Breast epithelium (tissue), 4 donors: ENCODE data around the gene FADS6. TPM values are rescaled to one million over a fixed set of nuclear protein-coding genes. Genes with fewer than 3 reads are reported as not detected.

Source experiments
- DNase-seq, 2 donors: peaks; one replicate each; pipeline ENCODE4 v3.0.0-alpha.2; 2019; ENCODE audit warnings: low spot score in 2 of 2
- H3K27ac ChIP-seq, 2 donors: fragments of 200-600 bp; sonication (generic) in 1 of 2; one replicate each; pipeline ENCODE4 v1.5.1; 2016 to 2019; ENCODE audit warnings: mild to moderate bottlenecking in 1 of 2
- H3K27me3 ChIP-seq, 2 donors: fragments of 200-600 bp; sonication (generic) in 1 of 2; one replicate each; pipeline versions ENCODE4 v1.5.1 to v1.6.0; 2017 to 2019; ENCODE audit warnings: control low read depth in 1 of 2, mild to moderate bottlenecking in 1 of 2
- H3K36me3 ChIP-seq: fragments of 200-600 bp; one replicate; pipeline ENCODE4 v1.5.1; 2019
- H3K4me1 ChIP-seq, 2 donors: fragments of 200-600 bp; sonication (generic); one replicate each; pipeline ENCODE4 v1.5.1; 2016 to 2019; ENCODE audit warnings: control low read depth in 1 of 2
- H3K4me3 ChIP-seq, 3 donors: fragments of 200-600 bp; sonication (generic); 1 replicate in 2 of 3; 2 replicates in 1 of 3; pipeline ENCODE4 v1.5.1; 2016 to 2019; ENCODE audit warnings: mild to moderate bottlenecking in 3 of 3, moderate library complexity in 2 of 3
- H3K9me3 ChIP-seq, 2 donors: fragments of 200-600 bp; sonication (generic) in 1 of 2; one replicate each; pipeline ENCODE4 v1.5.1; 2016 to 2019; ENCODE audit warnings: control low read depth in 1 of 2
- POLR2A ChIP-seq: fragments of 450-650 bp; IDR thresholded peaks from one replicate; pipeline ENCODE4 v1.6.1; 2016; ENCODE audit warnings: antibody characterized with exemption, mild to moderate bottlenecking, moderate library complexity
- POLR2AphosphoS5 ChIP-seq, 3 donors: sonication (generic); formaldehyde crosslinking; IDR thresholded peaks; one replicate each; pipeline ENCODE4 v1.6.1; 2017; ENCODE audit warnings: antibody characterized with exemption in 3 of 3
- intact Hi-C: fragments of 100-400 bp; cut with DNase I; formaldehyde crosslinking; loops from one replicate; pipeline ENCODE4 v1.15.1; 2023; ENCODE audit warnings: low total_unique reads
- total RNA-seq, 3 donors: library from RNA; depleted of rRNA; stranded (reverse); fragments of >200 nt; gene quantifications; one replicate each; pipeline ENCODE4 v1.1.0, GENCODE V29; 2016
- TF ChIP-seq, protein P1 (sequence below), 3 donors: fragments of 450-650 bp; IDR thresholded peaks; one replicate each; pipeline ENCODE4 v1.5.1; 2016 to 2017; ENCODE audit warnings: antibody characterized with exemption in 3 of 3, mild to moderate bottlenecking in 3 of 3, moderate library complexity in 3 of 3

The FADS6 gene
- total RNA-seq, 3 donors from 2014 or later, result 0.33 to 0.80 TPM; not detected in 1

DNA sequence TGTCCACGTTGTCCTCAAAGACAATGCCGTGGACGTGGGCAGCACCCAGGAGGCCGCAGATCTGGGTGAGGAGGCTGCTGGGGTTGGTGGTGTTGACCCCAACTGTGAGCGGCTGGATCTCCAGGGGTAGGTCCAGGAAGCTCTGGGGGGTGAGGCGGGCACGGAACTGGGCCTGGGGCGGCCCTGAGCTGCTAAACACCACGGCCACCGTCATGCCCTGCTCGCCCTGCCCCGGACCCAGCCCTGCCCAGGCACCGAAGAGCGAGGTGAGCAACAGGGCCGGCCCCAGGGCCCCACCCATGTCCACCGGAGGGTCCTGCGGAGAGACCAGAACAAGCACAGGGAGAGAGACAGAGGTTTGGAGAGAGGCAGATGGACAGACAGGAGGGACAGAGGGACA is 38.6 kb downstream of the FADS6 start:
- Histone ChIP-seq H3K4me1 (peaks cover 0 to 3% of the 10 kb centered on the region in 2 donors), H3K9me3 (no peaks in the 10 kb centered on the region), H3K27ac (no peak overlapping the region), H3K27me3 (peaks cover 5 to 79% of the 10 kb centered on the region in 2 donors), H3K4me3 (no peak overlapping the region), H3K36me3 (no peaks in the 10 kb centered on the region)
- no peak for DNase-seq
- TF ChIP-seq POLR2AphosphoS5 (IDR thresholded peaks at IDR 0.05) (no peak), POLR2A (no peak)
- TF ChIP-seq, protein P1, sequence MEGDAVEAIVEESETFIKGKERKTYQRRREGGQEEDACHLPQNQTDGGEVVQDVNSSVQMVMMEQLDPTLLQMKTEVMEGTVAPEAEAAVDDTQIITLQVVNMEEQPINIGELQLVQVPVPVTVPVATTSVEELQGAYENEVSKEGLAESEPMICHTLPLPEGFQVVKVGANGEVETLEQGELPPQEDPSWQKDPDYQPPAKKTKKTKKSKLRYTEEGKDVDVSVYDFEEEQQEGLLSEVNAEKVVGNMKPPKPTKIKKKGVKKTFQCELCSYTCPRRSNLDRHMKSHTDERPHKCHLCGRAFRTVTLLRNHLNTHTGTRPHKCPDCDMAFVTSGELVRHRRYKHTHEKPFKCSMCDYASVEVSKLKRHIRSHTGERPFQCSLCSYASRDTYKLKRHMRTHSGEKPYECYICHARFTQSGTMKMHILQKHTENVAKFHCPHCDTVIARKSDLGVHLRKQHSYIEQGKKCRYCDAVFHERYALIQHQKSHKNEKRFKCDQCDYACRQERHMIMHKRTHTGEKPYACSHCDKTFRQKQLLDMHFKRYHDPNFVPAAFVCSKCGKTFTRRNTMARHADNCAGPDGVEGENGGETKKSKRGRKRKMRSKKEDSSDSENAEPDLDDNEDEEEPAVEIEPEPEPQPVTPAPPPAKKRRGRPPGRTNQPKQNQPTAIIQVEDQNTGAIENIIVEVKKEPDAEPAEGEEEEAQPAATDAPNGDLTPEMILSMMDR (IDR thresholded peaks at IDR 0.05), result no peak
- intact Hi-C loops, result no loop called here

DNA sequence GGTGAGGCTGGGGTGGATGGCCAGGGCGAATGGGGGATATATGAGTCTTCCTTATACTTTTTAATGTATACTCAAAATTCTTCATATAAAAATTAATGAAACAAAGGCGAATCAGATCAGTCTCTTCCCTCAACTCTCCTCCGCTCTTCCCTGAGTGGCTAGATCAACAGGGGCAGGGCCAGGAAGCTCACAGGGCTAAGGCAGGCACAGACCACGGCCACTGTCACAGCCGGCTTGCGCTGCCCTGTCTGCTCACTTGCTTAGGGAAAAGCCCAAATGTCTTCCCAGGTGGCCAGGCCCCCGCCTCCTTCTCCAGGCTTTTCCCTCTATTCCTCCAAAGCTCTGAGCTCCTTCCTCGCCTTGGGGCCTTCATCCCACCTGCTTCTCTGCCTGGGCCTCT is 39.8 kb downstream of the FADS6 start:
- Histone ChIP-seq H3K4me1 (no peaks in the 10 kb centered on the region), H3K9me3 (no peaks in the 10 kb centered on the region), H3K27me3 (peaks cover 5 to 68% of the 10 kb centered on the region in 2 donors), H3K4me3 (no peak overlapping the region), H3K36me3 (no peaks in the 10 kb centered on the region), H3K27ac (no peak overlapping the region)
- intact Hi-C loops, result no loop called here
- no peak for TF ChIP-seq POLR2A
- TF ChIP-seq POLR2AphosphoS5 (IDR thresholded peaks at IDR 0.05), result no peak
- TF ChIP-seq, protein P1 (IDR thresholded peaks at IDR 0.05), result no peak
- DNase-seq, result no peak

- no peak overlapping the region for H3K27ac ChIP-seq
- no peaks in the 10 kb centered on the region for H3K4me1 ChIP-seq
- peaks cover 5 to 64% of the 10 kb centered on the region in 2 donors for H3K27me3 ChIP-seq
- intact Hi-C loops, result no loop called here
- no peak for DNase-seq
- H3K36me3 ChIP-seq, result no peaks in the 10 kb centered on the region
- H3K9me3 ChIP-seq, result no peaks in the 10 kb centered on the region
- H3K4me3 ChIP-seq, result peak overlapping the region in 2 of 3 donors; percentile 24 to 44
- TF ChIP-seq, protein P1 (IDR thresholded peaks at IDR 0.05), result no peak
These were observed 40.4 kb downstream of the FADS6 start for GRCh38 chr17:74853048-74853397.

GRCh38 chr17:74852237-74853047 is 41.0 kb downstream of the FADS6 start:
- TF ChIP-seq, protein P1 (IDR thresholded peaks at IDR 0.05), result no peak
- TF ChIP-seq POLR2AphosphoS5 (IDR thresholded peaks at IDR 0.05), result no peak
- TF ChIP-seq POLR2A, result no peak
- H3K9me3 ChIP-seq, result no peaks in the 10 kb centered on the region
- no peaks in the 10 kb centered on the region for H3K4me1 ChIP-seq
- H3K4me3 ChIP-seq, result peak overlapping the region in 2 of 3 donors; percentile 24 to 44
- intact Hi-C loops, result no loop called here
- no peak overlapping the region for H3K27ac ChIP-seq
- H3K27me3 ChIP-seq, result peaks cover 5 to 58% of the 10 kb centered on the region in 2 donors
- DNase-seq, result no peak
- no peaks in the 10 kb centered on the region for H3K36me3 ChIP-seq

DNA sequence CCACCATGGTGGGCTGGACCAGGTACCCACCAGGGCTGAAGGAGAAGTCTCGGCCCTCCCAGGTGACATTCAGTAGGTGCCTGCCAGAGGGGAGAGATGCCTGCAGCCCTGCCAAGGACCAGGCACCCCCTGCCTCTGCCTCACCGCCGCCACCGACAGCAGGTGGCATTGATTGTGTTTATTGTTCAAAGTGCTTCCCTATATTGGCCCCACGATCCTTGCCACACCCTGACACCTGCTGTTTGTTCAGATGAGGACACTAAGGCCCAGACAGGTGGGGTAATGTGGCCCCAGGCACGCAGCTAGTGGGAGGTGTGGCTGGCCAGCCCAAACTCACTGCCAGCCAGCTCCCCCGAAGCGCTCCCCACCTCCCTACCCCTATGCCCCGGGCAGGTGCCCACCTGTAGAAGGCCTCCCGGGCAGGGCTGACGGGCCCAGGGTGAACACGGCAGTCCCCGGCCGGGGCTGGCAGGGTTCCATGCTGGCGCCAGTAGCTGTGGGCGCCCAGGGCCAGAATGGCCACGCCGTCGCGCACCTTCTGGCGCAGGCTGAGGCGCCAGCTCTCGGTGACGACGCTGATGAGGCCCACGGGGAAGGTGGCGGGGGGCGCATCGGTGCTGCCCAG is 41.7 kb downstream of the FADS6 start:
- no peaks in the 10 kb centered on the region for H3K4me1 ChIP-seq
- no peaks in the 10 kb centered on the region for H3K9me3 ChIP-seq
- peak overlapping the region in 1 of 3 donors; percentile 44 for H3K4me3 ChIP-seq
- intact Hi-C loops, result no loop called here
- H3K36me3 ChIP-seq, result no peaks in the 10 kb centered on the region
- peaks cover 5 to 53% of the 10 kb centered on the region in 2 donors for H3K27me3 ChIP-seq
- no peak for DNase-seq
- TF ChIP-seq POLR2A, result no peak
- no peak for TF ChIP-seq POLR2AphosphoS5 (IDR thresholded peaks at IDR 0.05)
- TF ChIP-seq, protein P1 (IDR thresholded peaks at IDR 0.05), result no peak
- H3K27ac ChIP-seq, result no peak overlapping the region
